Ecto neural progenitor cell (in vitro differentiated cells): ENCODE results near the gene DHRS11.

Experiments
- DNase-seq: peaks from one replicate; pipeline ENCODE4 v3.0.0-alpha.2; 2018; ENCODE audit warnings: low spot score

DHRS11 gene, protein sequence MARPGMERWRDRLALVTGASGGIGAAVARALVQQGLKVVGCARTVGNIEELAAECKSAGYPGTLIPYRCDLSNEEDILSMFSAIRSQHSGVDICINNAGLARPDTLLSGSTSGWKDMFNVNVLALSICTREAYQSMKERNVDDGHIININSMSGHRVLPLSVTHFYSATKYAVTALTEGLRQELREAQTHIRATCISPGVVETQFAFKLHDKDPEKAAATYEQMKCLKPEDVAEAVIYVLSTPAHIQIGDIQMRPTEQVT

DNA sequence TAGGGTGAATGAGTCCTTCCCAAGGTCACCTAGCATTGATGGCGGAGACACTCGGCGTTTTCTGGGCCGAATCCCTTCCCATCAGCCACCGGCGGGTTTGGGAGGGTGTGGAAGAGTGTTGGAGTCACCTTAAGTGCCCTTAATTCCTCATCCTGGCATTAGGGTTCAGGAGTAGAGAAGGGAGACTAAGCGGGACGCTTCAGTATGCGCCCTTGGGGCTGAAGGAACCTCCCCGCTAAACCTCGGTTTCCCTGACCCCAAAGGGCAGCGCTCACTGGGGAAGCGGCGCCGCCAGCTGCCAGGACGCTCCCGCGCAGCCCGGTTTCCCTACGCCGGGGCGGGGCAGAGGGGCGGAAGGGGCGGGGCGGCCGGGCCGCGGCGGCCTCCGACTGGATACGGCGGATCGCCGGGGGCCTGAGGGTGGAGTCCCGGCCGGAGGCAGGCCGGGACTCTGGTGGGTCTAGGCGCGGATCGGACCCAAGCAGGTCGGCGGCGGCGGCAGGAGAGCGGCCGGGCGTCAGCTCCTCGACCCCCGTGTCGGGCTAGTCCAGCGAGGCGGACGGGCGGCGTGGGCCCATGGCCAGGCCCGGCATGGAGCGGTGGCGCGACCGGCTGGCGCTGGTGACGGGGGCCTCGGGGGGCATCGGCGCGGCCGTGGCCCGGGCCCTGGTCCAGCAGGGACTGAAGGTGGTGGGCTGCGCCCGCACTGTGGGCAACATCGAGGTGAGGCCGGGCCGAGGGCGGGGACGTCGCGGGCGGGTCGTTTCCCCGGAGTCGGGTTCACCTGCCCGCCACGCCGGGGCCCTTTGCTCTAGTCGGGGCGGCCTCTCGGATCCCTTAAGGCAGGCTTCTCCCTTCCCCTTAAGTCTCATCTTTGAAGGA lies at the start of gene DHRS11:
Gene DHRS11 (plus strand): TSS at position 446 of the 882 bp plus-strand sequence. CDS start 131 bp downstream, at position 577.
- peak; percentile 96 for DNase-seq

DNA sequence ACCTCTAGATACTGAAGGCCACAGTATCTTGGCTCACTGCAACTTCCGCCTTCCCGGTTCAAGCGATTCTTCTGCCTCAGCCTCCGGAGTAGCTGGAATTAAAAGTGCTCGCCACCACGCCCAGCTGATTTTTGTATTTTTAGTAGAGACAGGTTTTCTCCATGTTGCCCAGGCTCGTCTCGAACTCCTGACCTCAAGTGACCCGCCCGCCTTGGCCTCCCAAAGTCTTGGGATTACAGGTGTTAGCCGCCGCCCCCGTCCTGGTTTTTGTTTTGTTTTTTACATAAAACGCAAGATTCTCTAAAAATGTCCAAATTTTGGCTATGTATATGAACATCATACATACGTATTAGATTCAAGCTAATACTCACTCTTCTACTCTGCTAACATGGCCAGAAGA lies 48.9 kb upstream of the DHRS11 start:
- no peak for DNase-seq

DNA sequence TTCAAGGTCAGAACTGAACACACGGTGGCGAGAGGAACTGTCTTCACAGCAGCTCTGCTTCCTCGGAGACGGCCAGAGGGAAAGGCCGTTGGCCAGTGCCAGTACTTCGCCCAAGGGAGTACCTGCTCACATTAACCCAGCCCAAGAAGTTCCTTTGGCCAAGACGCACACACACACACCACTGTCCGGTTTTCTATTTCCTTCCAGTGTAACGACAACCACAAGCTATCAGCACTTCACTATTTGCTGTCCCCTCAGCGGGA lies 47.7 kb upstream of the DHRS11 start:
- DNase-seq = no peak

DNA sequence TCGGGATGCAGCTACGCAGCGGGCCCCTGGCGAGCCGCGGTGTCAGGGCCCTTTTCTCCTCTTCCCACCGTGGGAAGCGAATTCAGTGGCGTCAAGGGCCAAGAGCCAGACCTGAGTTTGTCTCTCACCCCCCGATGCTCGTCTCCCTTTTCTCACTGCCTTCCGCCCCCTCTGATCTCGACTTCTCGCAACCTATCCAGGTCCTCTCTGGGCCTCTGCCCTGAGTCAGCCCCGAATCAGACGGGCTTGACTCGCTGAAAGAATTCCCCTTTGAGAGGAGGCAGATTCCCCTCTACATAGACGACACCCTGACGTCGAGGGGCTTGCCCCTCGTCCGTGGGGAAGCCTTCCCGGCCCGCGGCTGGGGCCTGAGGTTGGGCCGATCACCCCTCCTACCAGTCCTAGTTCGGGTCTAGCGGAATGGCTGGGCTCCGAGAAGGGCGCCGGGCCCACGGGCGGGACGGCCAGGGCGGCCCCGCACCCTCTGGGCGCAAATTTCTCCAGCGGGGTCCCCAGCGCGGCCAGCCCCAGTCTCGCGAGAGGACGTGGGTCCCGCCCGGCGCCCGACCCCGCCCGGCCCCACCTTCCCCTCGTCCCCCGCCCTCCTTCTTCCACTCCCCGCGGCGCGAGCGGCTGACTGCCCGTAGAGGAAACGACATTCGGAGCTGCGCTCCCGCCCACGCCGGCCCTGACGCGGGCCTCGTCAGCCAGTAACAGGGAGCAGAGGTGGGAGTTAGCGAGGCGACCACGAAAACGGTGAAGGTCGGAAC lies 47.2 kb upstream of the DHRS11 start, which contains the start of gene GGNBP2:
Gene GGNBP2 (plus strand): TSS at position 613 of the 770 bp plus-strand sequence. CDS start 806 bp downstream, outside the sequence.
- peak; percentile 98 for DNase-seq

DNA sequence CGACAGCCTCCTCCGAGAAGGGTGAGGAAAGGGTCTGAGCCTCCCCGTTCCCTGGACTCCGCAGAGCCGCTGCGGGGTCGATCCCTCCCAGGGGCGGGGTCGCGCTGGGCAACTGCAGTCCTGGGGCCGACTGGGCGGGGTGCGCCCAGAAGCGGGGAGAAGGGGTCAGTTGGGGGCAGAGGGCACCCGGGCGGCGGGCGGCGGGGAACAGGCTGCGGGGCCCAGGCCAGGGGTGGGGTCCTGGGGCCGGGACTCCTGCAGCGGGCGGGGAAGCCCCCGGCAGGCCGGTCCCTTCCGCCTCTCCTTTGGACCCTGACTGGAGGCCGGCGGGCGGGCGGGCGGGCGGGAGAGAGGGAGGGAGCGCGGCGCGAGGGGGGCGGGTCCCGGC lies 46.6 kb upstream of the DHRS11 start:
- DNase-seq = no peak

DNA sequence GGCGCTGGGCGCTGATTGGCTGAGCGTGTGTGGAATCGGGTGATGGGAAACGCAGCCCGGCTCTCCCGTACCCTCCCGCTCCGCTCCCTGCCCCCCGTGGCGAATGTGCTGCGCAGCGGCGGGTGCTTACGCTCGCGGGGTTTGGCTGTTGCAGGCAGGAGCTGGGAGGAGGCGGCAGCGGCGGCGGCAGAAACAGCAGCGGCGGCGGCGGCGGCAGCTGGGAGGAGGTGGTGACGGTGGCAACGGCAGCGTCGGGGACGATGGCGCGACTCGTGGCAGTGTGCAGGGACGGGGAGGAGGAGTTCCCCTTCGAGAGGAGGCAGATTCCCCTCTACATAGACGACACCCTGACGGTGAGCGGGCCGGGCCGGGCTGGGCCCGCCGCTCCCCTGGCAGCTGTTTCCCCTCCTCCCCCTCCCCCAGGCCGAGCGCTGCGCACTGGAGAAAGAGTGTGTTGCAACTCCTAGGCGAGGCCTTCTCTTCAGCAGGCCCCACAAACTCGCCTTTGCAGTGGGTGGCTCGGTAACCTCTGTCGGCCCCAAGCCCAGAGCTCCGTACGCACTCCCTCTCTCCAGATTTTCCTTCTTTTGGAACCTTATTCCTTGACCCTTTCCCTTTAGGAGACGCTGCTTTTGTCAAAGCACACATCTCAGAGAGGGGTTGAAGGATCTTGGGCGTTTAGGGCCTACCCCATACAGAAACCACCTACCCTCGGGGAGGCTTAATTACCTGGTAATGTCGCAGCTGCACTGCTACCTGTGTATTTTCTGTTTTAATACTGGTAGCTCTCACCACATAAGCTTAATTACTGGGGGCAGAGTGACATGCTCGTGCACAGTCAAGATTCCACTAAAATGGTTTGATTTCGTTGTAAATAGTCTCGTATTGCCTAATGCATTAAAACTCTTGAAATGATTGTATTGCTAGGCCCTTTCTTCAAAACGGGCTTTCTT lies 45.9 kb upstream of the DHRS11 start:
- peak; percentile 100 for DNase-seq

DNA sequence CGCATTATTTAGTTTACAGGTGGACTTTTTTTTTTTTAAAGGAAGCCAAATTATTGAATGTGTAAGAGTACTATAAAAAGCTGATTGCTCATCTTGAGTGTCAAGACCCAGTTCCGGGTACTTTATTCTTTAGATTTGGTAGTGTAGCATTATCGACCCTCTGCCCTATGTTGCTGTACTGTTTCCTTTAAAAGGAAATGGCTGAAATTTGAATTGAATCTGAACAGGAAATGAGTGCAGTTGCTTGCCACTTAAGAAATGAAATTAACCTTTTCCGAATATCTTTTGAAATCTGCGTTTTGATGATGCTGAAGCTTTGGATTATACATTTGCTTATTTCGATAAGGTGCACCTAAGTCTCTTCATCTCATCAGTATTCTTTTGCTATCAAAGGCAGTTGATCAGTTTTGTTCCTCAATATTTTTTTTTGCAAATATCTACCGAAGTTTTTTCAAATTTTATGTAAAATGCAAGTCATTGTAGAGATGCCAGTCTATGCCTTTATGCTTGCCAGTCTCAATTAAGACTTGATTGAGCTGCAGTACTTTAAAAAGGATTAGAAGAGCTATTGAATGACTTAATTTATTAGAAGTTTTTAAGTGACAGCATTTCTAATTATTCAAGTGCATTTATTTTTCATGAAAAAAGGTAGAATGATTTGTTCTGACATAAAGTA lies 45.1 kb upstream of the DHRS11 start:
- no peak for DNase-seq

DNA sequence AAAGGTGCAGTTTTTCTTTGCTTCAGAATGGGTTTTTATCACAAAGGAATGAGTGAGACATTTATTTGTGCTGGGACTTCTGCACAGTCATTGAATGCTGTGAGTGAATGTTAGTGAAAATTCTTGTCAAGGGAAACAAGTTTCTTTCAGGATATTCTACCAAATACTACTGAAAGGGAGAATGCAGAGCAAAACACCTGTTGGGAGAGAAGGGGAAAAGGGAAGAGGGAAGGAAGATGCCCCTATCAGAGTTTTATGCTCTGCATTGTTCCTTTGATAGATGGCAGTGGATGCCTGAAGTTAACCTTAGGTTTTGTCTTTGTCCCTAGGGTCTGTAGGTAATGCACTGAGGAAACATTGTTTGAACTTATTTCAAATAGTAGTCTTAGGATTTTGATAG lies 43.9 kb upstream of the DHRS11 start:
- no peak for DNase-seq

DNA sequence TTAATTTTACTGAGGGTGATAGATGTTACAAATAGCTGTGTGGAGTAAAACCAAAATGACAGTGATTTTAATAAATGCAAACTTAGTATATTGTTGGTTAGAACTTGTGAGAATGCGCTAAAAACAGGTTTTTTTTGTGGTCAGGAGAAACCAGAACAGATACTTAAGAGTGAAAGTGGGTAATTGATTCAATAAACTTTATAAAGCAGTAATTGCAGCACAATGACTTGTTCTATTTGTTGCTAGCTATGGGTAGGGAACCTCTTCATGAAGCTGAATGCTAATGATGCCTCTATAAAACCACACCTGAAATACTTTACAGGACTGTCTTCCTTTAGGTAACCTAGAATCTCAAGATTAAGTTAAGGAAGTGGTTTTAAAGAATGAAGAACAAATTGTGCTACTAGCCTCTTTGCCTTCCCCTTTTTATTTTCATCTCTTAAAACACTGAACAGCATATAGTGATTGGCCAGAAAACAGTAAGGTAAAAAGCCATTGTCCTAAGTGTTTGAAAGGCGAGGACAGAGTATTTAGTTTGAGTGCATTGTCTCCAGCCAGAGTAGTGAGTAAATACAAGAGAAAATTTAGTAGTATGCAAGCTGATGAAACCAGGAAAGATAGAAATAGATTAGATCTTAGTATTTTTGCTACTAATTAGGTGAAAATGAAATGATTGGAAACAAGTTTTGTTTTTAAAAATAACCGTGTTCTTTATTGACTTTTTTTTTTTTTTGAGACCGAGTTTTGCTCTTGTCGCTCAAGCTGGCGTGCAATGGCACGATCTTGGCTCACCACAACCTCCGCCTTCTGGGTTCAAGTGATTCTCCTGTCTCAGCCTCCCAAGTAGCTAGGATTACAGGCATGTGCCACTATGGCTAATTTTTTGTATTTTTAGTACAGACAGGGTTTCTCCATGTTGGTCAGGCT lies 40.9 kb upstream of the DHRS11 start:
- DNase-seq = peak; percentile 1

DNA sequence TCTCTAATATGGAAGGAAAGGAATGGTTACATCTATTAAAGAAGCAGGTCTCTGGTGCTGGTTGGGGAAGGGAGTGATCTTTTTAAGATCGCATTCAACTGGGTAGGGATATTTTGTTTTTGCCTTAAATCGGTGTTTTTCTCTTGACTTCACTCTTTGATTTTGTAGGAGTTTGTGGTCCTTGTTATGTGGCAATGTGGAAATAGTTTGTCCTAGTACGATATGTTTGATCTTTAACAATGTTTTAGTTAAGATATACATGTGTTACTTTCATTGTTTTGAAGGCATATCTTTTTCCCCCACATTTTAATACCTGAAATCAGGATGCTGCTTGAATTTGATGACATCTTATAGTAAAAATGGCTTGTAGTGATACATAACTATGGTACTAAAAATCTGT lies 38.2 kb upstream of the DHRS11 start:
- DNase-seq = no peak

DNA sequence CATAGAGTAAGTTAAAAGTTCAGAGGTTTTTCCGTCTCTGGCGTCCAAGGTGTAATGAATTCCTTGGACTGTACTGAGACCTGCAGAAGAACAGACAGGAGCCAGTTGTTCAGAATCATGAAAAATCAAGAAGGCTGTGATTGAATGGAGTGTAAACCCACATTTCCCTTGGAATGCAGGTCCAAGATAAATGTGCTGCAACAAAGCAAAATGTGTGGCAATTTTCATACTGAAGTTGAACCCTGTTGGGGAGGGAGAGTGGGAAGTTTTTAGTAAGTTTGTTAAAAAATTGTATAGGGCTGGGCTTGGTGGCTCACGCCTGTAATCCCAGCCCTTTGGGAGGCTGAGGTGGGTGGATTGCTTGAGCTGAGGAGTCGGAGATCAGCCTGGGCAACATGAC lies 25.6 kb upstream of the DHRS11 start:
- DNase-seq = no peak

DNA sequence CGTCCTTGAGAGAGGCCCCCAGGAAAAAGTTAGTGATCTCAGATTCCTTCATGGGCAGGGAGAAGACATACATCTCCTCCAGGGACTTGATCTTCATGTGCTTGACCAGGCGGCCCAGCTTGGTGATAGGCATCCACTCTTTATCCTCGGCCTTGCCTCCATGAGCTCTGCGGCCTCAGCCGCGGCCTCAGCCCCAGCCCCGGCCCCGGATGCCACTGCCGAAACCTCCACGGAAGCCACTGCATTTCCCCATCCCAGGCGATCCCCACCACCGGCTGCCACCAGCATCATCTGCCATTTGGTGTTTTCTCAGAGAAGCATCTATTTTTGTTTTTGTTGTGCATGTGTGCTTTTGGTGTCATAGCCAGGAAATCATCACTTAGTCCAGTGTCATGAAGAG lies 16.7 kb upstream of the DHRS11 start:
- DNase-seq = no peak

DNA sequence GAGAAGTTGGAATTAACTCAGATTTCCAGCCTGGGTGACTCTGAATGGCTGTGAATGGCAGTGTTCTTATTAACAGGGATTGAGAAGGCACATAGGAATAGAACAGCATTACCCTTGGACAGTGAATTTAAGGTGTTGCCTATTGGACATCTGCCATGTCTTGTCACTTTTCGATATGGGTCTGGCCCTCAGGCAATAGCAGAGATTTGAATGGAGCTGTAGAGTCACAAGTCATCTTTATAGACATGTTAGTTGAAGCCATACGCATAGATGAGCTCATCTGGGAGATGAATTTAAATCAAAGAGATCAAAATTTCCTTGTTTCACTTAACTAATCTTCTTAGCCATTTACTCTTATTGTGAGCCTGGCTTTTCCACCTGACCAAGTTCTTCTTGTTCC lies 14.9 kb upstream of the DHRS11 start:
- DNase-seq = no peak

DNA sequence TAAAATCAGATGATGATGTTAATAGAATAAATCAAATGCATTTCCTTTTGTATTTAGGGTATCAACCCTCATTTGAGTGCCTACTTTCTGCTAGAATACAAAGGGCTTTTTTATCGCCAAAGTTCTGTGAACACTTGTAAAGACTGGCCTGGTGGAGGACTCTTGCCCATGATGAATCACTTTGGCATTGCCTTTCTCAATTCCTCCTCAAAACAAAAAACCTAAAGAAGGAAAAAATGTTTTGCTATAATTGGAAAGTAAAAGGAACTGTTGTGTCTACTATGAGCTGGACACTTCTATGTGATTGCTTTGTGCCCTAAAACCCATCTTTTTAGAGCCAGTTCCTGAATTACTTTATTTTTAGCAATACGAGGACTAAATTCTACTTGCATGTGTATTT lies 13.0 kb upstream of the DHRS11 start:
- DNase-seq = no peak

DNA sequence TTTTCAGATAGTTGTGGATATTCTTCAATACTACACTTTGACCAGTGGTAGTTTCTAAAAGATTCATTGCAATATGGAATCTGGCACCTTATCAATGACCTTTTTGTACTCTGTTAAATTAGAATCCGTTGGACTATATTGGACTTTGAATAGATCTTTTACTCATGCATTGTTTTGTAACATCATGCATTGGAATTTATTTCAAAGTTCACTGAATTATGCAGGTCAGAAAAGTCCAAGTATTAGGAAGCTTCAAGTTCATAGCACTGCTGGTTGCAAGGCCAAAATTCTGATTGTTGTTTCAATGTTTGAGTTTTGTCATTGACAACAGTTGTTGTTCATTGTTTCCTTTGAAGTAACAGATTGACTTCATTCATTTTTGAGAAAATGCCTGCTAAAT lies 7.9 kb upstream of the DHRS11 start:
- no peak for DNase-seq

DNA sequence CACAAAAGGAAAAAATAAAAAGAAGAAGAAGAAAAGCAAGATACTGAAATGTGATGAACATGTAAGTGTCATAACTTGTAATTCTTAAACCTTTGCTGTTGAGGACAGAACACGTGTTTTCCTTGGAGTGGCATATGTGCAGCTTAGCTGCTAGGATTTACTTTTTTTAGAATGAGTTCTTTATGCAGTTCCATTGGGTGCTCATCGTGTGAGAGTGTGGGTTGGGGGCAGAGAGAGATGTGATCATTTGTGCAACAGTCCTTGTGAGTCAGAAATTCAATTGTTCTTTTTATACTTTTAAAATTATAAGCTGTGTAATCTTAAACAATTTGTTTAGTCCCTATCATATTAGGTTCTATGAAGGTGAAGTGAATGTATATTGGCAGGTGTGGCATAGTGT lies 5.5 kb upstream of the DHRS11 start:
- DNase-seq = no peak

DNA sequence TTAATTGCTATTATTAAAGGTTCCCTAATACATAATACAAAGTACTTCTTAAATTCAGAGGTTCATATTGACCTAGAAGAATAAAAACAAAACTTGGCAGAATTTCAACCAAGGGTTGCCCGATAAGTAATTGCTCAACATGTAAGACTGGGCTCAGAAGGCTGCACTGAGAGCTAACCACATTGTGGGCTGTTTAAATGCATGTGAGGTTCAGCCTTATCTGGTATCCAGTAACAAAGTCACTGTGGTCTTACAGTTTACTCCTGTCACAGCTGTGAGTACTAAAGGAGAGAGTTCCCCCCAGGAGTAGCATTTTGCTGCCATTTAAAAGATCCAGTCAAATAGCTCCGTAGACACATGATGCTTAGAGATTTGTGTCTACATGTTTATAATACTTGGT lies 1.6 kb upstream of the DHRS11 start:
- DNase-seq = no peak

DNA sequence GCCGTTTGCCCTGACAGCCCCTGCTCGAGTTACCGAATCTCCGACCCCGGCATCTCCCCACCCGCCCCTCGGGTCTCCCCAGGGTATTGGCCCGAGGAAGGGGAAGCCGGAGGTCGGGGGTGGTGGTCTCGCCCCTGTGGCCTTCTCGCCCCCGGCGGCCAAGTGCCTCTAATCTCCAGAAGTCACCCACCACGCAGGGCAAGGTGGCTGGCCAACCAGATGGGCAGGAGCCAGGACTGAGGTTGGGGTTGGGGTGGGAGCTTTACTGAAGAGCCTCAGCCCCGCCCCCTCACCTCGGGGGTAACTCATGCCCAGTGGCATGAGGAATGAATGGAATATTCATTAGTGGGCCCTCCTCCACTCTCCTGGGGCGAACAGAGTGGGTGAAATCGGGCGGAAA lies 637 bp downstream of the DHRS11 start:
- peak; percentile 78 for DNase-seq

DNA sequence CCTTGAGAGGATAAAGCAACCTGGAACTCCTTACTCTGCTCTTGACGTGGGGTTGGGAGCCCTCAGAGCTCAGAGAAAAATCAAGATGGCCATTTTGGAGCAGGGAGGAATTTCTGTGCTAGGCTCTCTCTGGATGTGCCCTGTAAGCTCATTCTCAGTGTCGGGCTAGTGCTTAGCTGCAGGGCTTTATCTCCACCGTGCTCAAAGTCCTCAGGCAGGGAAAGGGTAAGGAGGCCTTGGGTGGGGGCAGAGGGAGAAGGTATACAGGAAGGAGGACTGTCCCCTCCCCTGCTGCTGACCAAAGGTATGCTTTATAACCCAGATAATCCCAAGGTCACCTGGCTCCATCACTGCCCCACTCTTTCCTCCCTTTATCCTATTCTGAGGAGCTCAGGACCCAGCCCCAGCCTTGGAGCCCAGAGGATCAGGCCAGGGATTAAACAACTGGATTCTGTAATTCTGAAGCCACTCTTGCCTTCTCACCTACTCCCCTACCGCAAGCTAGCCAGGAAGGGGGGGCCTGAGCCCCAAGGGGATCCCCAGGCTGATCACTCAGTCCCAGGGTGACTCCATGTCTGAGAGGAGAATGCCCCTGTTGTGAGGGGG lies 1.1 kb downstream of the DHRS11 start:
- no peak for DNase-seq
